ENCODE measurements around the gene SGMS1.
"Not testable (repeated sequence)": the region's sequence is repeated elsewhere in the genome, so short reads cannot be mapped to it uniquely, and the experiment has no call there.

DNA sequence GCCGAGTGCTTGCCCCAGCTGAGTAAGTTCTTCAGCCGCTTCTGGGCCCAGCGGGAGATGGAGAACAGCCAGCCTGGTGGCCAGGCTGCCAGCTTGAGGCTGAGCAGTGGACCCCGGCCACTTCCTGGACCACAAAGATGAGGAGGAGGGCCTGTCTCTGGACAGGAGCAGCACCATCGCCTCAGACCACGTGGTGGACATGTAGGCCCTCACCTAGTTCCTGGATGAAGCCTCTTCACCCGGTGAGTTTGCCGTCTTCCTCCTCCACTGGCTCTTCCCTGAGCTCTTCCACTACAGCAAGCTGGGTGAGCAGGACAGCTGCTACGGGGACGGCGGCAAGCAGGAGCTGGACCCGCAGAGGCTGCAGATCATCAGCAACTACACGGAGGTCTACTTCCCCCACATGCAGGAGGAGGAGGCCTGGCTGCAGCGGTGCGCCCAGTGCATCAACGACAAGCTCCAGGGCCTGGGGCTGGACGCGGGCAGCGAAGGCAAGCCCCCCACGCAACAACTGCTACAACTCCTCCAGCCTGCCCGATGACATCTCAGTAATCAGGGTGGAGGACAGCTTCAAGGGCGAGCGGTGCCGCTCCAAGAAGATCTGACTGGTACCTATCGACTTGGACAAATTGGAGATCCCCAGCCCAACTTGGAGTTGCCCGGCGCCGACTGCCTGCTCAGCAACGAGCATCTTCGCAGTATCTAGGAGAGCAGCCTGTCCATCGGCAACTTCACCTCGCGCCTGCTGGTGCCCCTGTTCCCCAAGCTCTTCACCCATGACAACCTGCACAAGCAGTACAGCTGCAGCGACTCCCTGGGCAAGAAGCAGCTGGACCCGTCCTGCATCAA is 35.5 kb upstream of the SGMS1 start:
- TF ChIP-seq, protein P1, sequence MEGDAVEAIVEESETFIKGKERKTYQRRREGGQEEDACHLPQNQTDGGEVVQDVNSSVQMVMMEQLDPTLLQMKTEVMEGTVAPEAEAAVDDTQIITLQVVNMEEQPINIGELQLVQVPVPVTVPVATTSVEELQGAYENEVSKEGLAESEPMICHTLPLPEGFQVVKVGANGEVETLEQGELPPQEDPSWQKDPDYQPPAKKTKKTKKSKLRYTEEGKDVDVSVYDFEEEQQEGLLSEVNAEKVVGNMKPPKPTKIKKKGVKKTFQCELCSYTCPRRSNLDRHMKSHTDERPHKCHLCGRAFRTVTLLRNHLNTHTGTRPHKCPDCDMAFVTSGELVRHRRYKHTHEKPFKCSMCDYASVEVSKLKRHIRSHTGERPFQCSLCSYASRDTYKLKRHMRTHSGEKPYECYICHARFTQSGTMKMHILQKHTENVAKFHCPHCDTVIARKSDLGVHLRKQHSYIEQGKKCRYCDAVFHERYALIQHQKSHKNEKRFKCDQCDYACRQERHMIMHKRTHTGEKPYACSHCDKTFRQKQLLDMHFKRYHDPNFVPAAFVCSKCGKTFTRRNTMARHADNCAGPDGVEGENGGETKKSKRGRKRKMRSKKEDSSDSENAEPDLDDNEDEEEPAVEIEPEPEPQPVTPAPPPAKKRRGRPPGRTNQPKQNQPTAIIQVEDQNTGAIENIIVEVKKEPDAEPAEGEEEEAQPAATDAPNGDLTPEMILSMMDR (IDR thresholded peaks at IDR 0.05): not testable (repeated sequence)
- not testable (repeated sequence) for TF ChIP-seq POLR2A (IDR thresholded peaks at IDR 0.05)

Data from prostate gland (tissue), 2 donors.